ENCODE data around the gene PARP1. TPM values are rescaled to one million over a fixed set of nuclear protein-coding genes. Genes with fewer than 3 reads are reported as not detected.

PARP1 gene
- total RNA-seq, 1 experiment from 2014 or later = 256 TPM

Other genes starting within 250 kb of the PARP1 start
- 25.7 and 39.4 TPM in 2 replicates for gene ACBD3, start 221.4 kb downstream of the PARP1 start, total RNA-seq (2014; rRNA removed; shearing (Covaris generic))
- not detected in 2 replicates for gene MIXL1, start 184.4 kb downstream of the PARP1 start, total RNA-seq (2014; rRNA removed; shearing (Covaris generic))
- 7.9 and 10.7 TPM in 2 replicates for gene LIN9, start 98.9 kb downstream of the PARP1 start, total RNA-seq (2014; rRNA removed; shearing (Covaris generic))
- gene STUM, start 140.7 kb upstream of the PARP1 start, total RNA-seq (2014; rRNA removed; shearing (Covaris generic)) = not detected in 2 replicates

Data from H4 (cell line).